ENCODE measurements around the gene FBXL14.

Gene FBXL14

DNA sequence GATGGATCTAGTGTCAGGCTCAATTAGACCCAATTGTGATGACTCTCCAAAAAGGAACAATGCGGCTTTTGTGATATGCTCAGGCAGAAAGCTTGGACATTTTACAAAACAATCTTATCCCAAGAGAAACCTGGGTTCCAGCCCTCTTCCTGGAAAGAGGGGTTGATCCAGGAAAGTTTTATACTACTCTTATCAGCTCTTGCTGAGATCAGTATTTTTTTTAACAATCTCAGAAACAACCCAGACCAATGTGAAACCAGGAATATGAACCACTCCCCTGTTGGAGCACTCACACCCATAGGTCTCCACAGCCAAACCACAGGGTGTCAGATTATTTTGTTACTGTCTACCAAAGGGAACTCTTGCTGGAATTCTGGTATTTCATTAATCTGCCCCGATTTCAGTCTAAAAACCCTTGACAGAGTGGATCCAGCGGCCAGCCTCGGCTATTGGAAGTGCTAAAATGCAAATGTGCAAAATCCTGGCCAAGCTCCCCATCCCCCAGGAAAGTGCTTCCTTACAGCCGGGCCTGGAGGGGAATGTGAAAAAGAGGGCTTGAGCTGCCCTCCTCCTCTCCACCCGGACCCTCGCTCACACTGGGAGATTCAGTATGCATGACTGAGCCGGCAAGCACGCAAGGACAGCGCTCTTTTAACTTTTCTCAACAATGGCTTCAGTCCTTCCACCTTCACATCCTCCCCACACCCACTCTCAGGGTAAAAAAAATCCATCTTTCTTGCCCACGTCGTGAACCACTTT is 4.0 kb downstream of the FBXL14 start:
- Histone ChIP-seq H3K36me3 (ENCODE audit: control insufficient read depth, low read depth, low read length) (no peaks in the 10 kb centered on the region), H3K4me1 (ENCODE audit: control insufficient read depth, low read depth, low read length) (peaks cover 49% of the 10 kb centered on the region), H3K27ac (ENCODE audit: low read length) (no peak overlapping the region), H3K9ac (ENCODE audit: low read length) (peak overlapping the region; percentile 29), H3K9me3 (ENCODE audit: control insufficient read depth, low read depth, low read length) (no peaks in the 10 kb centered on the region), H3K4me3 (ENCODE audit: low read length) (peak overlapping the region; percentile 59), H3K27me3 (ENCODE audit: control insufficient read depth, insufficient read depth, low read length) (peaks cover 85% of the 10 kb centered on the region)

DNA sequence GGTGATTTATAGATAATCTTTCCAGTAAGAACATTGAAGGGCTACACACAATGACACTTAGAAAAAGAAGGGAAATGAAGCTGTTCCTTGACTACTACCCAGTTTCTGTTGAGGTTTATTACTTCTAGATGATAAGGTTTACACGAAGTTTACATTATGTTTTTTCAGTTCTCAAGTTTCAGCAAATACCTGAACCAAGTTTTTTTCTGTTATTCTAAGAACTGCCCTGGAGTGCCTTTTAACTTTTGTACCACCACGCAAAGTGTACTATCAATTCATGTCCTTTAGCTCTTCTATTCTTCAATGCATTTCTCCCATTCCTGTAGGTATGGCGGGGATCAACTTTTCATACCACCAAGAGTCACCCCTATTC is 5.8 kb downstream of the FBXL14 start:
- Histone ChIP-seq H3K36me3 (ENCODE audit: control insufficient read depth, low read depth, low read length) (no peaks in the 10 kb centered on the region), H3K4me1 (ENCODE audit: control insufficient read depth, low read depth, low read length) (peaks cover 45% of the 10 kb centered on the region), H3K27me3 (ENCODE audit: control insufficient read depth, insufficient read depth, low read length) (peaks cover 97% of the 10 kb centered on the region), H3K9ac (ENCODE audit: low read length) (no peak overlapping the region), H3K27ac (ENCODE audit: low read length) (no peak overlapping the region), H3K9me3 (ENCODE audit: control insufficient read depth, low read depth, low read length) (no peaks in the 10 kb centered on the region), H3K4me3 (ENCODE audit: low read length) (no peak overlapping the region)

DNA sequence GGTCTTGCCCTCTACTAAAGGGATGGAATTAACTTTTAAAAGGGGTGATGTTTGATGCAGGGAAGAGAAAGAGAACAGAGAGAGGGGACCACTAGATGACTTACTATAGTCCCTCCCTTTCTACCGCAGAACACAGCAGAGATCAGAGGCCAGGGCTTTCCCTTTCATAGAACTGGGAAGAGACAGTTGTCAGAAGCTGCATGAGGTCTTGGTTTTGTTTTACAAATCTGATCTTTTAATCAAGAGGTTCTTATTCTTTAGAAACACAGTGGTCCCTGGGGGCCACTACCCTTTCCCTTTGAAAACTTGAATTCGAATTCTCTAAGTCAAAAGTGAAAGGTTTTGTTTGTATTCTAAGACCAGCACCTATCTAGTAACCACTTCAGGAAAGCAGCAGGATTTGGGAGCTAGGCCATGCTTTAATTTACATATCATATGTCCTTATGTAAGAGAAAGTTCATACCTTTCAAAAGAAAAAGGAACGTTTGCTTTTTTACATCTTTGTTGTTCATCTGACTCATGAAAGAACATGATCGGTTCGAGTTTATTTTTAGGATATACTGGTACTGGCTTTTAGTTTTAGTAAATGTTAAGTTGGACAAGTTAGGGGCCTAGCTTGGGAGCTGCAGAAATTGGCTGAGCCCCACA is 6.3 kb downstream of the FBXL14 start:
- Histone ChIP-seq H3K4me3 (ENCODE audit: low read length) (no peak overlapping the region), H3K4me1 (ENCODE audit: control insufficient read depth, low read depth, low read length) (peaks cover 44% of the 10 kb centered on the region), H3K9ac (ENCODE audit: low read length) (no peak overlapping the region), H3K36me3 (ENCODE audit: control insufficient read depth, low read depth, low read length) (no peaks in the 10 kb centered on the region), H3K27ac (ENCODE audit: low read length) (no peak overlapping the region), H3K27me3 (ENCODE audit: control insufficient read depth, insufficient read depth, low read length) (peaks cover 96% of the 10 kb centered on the region), H3K9me3 (ENCODE audit: control insufficient read depth, low read depth, low read length) (no peaks in the 10 kb centered on the region)

DNA sequence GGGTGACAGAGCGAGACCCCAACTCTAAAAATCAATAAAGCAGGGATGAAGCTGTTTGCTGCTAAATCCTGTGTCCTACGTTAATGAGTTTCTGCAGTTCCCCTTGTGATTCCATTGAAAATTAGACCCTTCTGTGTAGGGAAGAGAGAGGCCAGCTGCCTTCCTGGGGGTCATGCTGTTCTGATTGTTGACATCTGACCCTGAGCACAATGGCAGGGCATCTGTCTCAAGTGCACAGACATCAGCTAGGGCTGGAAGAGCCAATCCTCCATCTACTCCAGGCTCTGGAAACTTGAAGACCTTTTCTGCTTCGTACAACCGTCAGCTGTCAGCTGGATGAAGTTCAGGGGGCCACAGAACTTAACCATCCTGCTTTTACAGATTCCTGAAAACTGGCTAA is 10.1 kb downstream of the FBXL14 start:
- H3K36me3 ChIP-seq (ENCODE audit: control insufficient read depth, low read depth, low read length) = no peaks in the 10 kb centered on the region
- H3K4me3 ChIP-seq (ENCODE audit: low read length) = no peak overlapping the region
- H3K27ac ChIP-seq (ENCODE audit: low read length) = no peak overlapping the region
- peaks cover 68% of the 10 kb centered on the region for H3K27me3 ChIP-seq (ENCODE audit: control insufficient read depth, insufficient read depth, low read length)
- H3K4me1 ChIP-seq (ENCODE audit: control insufficient read depth, low read depth, low read length) = peaks cover 17% of the 10 kb centered on the region
- no peaks in the 10 kb centered on the region for H3K9me3 ChIP-seq (ENCODE audit: control insufficient read depth, low read depth, low read length)
- no peak overlapping the region for H3K9ac ChIP-seq (ENCODE audit: low read length)

- Histone ChIP-seq H3K27ac (ENCODE audit: low read length) (no peak overlapping the region), H3K4me1 (ENCODE audit: control insufficient read depth, low read depth, low read length) (peaks cover 13% of the 10 kb centered on the region), H3K27me3 (ENCODE audit: control insufficient read depth, insufficient read depth, low read length) (peaks cover 60% of the 10 kb centered on the region), H3K9ac (ENCODE audit: low read length) (no peak overlapping the region), H3K4me3 (ENCODE audit: low read length) (no peak overlapping the region), H3K36me3 (ENCODE audit: control insufficient read depth, low read depth, low read length) (no peaks in the 10 kb centered on the region), H3K9me3 (ENCODE audit: control insufficient read depth, low read depth, low read length) (no peaks in the 10 kb centered on the region)
These were observed 10.8 kb downstream of the FBXL14 start for GRCh38 chr12:1583421-1584078.

DNA sequence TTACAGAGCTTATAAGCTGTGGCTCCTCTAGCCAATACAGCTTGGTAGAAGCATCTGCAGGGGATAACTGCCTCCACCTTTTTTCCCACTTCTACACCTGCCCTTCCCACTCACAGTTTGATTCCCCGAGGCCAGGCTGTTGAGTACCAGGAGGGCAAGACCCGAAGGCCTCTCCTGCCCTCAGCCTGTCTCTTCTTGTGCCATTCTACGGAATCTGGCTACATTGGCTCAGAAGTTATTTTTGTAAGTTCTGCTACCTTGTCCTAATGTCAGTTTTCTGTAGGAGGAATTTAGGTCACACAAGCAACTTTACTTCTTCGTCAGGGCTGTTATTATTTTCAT is 11.7 kb downstream of the FBXL14 start:
- Histone ChIP-seq H3K9ac (ENCODE audit: low read length) (no peak overlapping the region), H3K36me3 (ENCODE audit: control insufficient read depth, low read depth, low read length) (no peaks in the 10 kb centered on the region), H3K4me3 (ENCODE audit: low read length) (no peak overlapping the region), H3K27me3 (ENCODE audit: control insufficient read depth, insufficient read depth, low read length) (peaks cover 53% of the 10 kb centered on the region), H3K27ac (ENCODE audit: low read length) (no peak overlapping the region), H3K4me1 (ENCODE audit: control insufficient read depth, low read depth, low read length) (peaks cover 5% of the 10 kb centered on the region), H3K9me3 (ENCODE audit: control insufficient read depth, low read depth, low read length) (no peaks in the 10 kb centered on the region)

GRCh38 chr12:1581973-1582708 is 12.2 kb downstream of the FBXL14 start:
- Histone ChIP-seq H3K9ac (ENCODE audit: low read length) (no peak overlapping the region), H3K4me1 (ENCODE audit: control insufficient read depth, low read depth, low read length) (no peaks in the 10 kb centered on the region), H3K36me3 (ENCODE audit: control insufficient read depth, low read depth, low read length) (no peaks in the 10 kb centered on the region), H3K9me3 (ENCODE audit: control insufficient read depth, low read depth, low read length) (no peaks in the 10 kb centered on the region), H3K4me3 (ENCODE audit: low read length) (no peak overlapping the region), H3K27me3 (ENCODE audit: control insufficient read depth, insufficient read depth, low read length) (peaks cover 47% of the 10 kb centered on the region), H3K27ac (ENCODE audit: low read length) (no peak overlapping the region)

DNA sequence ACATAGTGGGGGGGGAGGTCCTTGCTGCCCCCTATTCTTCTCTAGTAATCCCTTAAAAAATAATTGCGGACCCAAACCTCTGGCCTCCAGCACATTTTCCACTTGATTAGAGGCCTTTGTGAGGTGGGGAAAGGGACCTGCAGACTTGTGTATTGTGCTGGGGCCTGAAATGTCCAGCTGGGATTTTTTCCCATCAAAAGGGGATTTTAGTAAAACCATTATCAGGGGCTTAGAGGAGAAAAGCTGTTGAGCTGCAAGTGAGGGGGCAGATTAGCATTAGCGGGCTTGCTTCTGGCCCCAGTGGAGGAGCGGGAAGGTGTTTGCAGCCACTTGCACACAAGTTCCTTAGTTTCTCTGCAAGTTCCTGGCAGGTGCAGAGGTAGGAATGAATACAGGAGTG is 13.9 kb downstream of the FBXL14 start:
- H3K9ac ChIP-seq (ENCODE audit: low read length) = no peak overlapping the region
- H3K4me3 ChIP-seq (ENCODE audit: low read length) = no peak overlapping the region
- no peaks in the 10 kb centered on the region for H3K36me3 ChIP-seq (ENCODE audit: control insufficient read depth, low read depth, low read length)
- H3K27ac ChIP-seq (ENCODE audit: low read length) = no peak overlapping the region
- H3K9me3 ChIP-seq (ENCODE audit: control insufficient read depth, low read depth, low read length) = no peaks in the 10 kb centered on the region
- H3K4me1 ChIP-seq (ENCODE audit: control insufficient read depth, low read depth, low read length) = no peaks in the 10 kb centered on the region
- H3K27me3 ChIP-seq (ENCODE audit: control insufficient read depth, insufficient read depth, low read length) = peaks cover 31% of the 10 kb centered on the region

DNA sequence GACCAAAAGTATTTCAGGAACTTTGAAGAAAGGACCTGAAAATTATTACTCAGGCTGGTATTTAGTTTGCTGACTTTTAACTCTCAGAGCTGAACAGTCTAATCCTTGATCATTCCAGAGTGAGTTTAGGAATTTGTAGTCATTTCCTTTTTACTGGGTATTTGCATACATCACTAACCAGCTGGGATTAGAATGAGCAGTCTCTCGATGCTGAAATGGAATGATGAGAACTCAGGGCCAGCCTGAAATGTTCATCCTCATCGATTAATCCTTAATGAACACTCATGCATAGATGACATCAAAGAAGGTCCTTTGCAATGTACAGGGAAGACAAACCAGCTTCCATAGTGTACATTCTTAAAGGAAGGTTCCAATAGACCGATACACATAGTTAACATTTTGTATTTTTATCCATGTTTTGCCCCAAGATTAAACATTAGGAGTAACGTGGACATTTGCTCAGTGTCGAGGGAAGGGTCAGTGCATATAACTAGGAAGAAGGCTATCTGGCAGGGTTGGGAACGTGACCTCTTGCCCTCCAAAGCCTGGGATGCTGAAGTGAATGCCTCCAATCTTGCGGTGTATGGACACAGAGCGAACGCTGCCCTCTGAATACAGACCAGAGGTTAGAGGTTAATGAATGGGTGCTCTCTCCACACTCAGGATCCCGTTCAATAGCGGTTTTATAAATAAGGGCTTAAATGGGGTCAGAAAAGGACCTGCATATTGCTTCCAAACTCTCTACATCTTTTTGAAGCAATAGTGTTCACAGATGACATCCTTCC is 14.5 kb downstream of the FBXL14 start:
- Histone ChIP-seq H3K4me3 (ENCODE audit: low read length) (no peak overlapping the region), H3K27me3 (ENCODE audit: control insufficient read depth, insufficient read depth, low read length) (peaks cover 24% of the 10 kb centered on the region), H3K4me1 (ENCODE audit: control insufficient read depth, low read depth, low read length) (no peaks in the 10 kb centered on the region), H3K9ac (ENCODE audit: low read length) (no peak overlapping the region), H3K36me3 (ENCODE audit: control insufficient read depth, low read depth, low read length) (no peaks in the 10 kb centered on the region), H3K27ac (ENCODE audit: low read length) (no peak overlapping the region), H3K9me3 (ENCODE audit: control insufficient read depth, low read depth, low read length) (no peaks in the 10 kb centered on the region)

GRCh38 chr12:1576410-1577241 is 17.8 kb downstream of the FBXL14 start:
- no peaks in the 10 kb centered on the region for H3K4me1 ChIP-seq (ENCODE audit: control insufficient read depth, low read depth, low read length)
- no peaks in the 10 kb centered on the region for H3K27me3 ChIP-seq (ENCODE audit: control insufficient read depth, insufficient read depth, low read length)
- no peaks in the 10 kb centered on the region for H3K36me3 ChIP-seq (ENCODE audit: control insufficient read depth, low read depth, low read length)
- H3K9me3 ChIP-seq (ENCODE audit: control insufficient read depth, low read depth, low read length) = no peaks in the 10 kb centered on the region
- no peak overlapping the region for H3K9ac ChIP-seq (ENCODE audit: low read length)
- H3K4me3 ChIP-seq (ENCODE audit: low read length) = no peak overlapping the region
- H3K27ac ChIP-seq (ENCODE audit: low read length) = no peak overlapping the region

All from iPS-18a (cell line).